Measurements from ENCODE around the gene BEND5.

Gene BEND5

DNA sequence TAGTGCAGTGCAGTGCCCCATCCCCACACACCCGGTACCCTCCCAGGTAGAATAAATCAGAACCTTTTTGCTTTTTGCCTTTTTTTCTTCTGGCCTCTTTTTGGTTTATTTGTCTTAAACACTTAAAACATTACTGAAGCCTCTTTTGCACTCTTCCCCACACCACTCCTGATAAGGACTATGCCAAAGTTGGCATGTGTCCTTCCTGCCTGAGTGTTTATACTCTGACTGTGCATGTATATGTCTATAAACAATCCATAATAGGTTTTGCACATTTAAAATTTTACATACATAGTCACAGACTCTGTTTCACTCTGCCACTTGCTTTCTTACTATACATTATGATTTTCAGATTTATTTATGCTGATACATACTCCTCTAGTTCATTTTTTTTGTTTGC is 59.6 kb downstream of the BEND5 start:
- TF ChIP-seq, protein P1, sequence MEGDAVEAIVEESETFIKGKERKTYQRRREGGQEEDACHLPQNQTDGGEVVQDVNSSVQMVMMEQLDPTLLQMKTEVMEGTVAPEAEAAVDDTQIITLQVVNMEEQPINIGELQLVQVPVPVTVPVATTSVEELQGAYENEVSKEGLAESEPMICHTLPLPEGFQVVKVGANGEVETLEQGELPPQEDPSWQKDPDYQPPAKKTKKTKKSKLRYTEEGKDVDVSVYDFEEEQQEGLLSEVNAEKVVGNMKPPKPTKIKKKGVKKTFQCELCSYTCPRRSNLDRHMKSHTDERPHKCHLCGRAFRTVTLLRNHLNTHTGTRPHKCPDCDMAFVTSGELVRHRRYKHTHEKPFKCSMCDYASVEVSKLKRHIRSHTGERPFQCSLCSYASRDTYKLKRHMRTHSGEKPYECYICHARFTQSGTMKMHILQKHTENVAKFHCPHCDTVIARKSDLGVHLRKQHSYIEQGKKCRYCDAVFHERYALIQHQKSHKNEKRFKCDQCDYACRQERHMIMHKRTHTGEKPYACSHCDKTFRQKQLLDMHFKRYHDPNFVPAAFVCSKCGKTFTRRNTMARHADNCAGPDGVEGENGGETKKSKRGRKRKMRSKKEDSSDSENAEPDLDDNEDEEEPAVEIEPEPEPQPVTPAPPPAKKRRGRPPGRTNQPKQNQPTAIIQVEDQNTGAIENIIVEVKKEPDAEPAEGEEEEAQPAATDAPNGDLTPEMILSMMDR (IDR thresholded peaks at IDR 0.05; ENCODE audit: control insufficient read depth, extremely low read depth, insufficient read depth) = no peak
- H3K4me3 ChIP-seq (ENCODE audit: low read depth, low read length) = no peak overlapping the region
- no peak for DNase-seq (ENCODE audit: low read depth)

DNA sequence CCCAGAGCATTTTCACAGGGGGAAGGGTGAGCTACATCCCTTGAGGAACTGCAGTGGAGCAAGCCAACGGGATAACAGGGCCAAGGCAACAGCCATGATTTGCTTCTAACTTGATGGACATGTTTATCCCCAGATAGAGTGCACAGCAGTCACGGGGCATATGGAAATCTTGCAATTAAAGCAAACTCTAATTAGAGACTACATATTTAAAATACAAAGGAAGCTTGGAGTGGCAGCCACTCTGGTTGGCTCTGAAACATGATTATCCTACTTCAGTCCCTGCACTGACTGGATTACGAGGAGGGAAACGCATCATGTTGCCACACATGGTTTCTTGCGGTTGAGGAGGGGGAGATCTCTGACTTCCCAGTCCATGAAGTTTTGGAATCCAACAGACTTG is 60.8 kb downstream of the BEND5 start:
- no peak for DNase-seq (ENCODE audit: low read depth)
- no peak overlapping the region for H3K4me3 ChIP-seq (ENCODE audit: low read depth, low read length)
- TF ChIP-seq, protein P1 (IDR thresholded peaks at IDR 0.05; ENCODE audit: control insufficient read depth, extremely low read depth, insufficient read depth) = no peak

DNA sequence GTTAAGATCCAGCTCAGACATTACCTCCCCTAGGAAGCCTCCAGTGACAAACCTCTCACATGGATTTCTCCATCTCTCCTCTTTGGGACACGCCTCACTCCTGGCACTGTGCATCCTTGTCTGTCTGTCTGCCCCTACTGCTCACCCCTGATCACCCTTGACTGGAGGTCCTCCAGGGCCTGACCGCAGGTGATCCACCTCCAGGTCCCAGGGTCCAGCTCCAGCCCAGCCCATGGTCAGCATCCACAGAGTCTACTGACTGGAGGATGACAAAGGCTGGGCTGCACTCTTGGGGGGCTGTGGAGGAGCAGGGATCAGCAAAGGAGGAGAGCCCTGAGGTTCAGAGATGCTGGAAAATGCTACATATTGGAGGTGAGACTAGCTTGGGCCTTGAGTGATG is 65.8 kb downstream of the BEND5 start:
- H3K4me3 ChIP-seq (ENCODE audit: low read depth, low read length) = no peak overlapping the region
- DNase-seq (ENCODE audit: low read depth) = no peak
- TF ChIP-seq, protein P1 (IDR thresholded peaks at IDR 0.05; ENCODE audit: control insufficient read depth, extremely low read depth, insufficient read depth) = no peak

DNA sequence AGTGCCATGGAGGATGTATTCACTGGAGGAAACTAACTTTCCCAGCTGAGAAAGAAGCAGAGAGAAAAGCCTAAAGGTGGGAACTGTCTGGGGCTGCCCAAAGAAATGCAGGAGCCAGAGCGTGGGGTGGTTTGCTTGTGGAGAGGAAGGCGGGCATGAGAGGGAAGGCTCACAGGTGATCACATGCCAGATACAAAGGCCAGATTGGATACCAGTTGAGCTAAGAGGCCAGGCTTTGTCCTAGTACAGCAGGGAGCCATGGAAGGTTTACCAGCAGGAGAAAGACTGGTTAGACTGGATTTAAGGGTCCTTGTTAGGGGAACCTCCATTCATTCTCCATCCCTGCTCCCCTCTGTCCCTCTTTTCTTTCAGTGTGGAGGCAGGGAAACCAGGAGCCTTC is 66.4 kb downstream of the BEND5 start:
- no peak for DNase-seq (ENCODE audit: low read depth)

DNA sequence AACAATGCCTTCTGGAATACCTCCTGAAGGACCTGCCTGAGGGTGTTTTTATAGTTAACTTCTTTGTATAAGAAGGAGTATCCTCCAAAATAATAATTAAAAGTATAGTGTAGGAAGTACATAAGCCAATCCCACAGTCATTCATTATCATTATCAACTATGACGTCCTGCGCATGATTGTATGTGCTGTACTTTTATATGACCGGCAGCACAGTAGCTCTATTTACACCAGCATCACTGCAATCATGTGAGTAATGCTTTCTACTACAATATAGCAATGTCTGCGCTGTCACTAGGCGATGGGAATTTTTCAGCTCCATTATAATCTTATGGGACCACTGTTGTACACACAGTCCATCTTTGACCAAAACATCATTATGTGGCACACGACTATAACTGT is 72.0 kb downstream of the BEND5 start:
- TF ChIP-seq, protein P1 (IDR thresholded peaks at IDR 0.05; ENCODE audit: control insufficient read depth, extremely low read depth, insufficient read depth) = no peak
- H3K4me3 ChIP-seq (ENCODE audit: low read depth, low read length) = no peak overlapping the region
- DNase-seq (ENCODE audit: low read depth) = no peak

More for the DNA sequence above, 66.4 kb downstream of the BEND5 start:
- TF ChIP-seq, protein P1 (IDR thresholded peaks at IDR 0.05; ENCODE audit: control insufficient read depth, extremely low read depth, insufficient read depth) = no peak
- no peak overlapping the region for H3K4me3 ChIP-seq (ENCODE audit: low read depth, low read length)

DNA sequence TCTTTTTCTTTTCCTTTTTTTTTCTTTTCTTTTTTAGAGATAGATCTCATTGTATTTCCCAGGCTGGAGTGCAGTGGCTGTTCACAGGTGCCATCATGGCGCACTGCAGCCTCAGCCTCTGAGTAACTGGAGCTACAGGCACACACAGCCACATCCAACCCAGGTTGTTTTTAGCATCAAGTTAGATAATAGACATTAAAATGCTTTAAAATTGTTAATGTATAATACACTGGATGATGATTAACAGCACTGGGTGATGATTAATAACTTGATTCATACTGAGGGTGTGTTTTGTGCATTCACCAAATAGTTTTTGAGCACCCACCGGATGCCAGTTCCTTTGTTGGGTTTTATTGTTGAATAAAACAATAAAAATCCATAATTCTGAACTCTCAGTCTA is 75.2 kb downstream of the BEND5 start:
- H3K4me3 ChIP-seq (ENCODE audit: low read depth, low read length) = no peak overlapping the region
- TF ChIP-seq, protein P1 (IDR thresholded peaks at IDR 0.05; ENCODE audit: control insufficient read depth, extremely low read depth, insufficient read depth) = no peak
- no peak for DNase-seq (ENCODE audit: low read depth)

DNA sequence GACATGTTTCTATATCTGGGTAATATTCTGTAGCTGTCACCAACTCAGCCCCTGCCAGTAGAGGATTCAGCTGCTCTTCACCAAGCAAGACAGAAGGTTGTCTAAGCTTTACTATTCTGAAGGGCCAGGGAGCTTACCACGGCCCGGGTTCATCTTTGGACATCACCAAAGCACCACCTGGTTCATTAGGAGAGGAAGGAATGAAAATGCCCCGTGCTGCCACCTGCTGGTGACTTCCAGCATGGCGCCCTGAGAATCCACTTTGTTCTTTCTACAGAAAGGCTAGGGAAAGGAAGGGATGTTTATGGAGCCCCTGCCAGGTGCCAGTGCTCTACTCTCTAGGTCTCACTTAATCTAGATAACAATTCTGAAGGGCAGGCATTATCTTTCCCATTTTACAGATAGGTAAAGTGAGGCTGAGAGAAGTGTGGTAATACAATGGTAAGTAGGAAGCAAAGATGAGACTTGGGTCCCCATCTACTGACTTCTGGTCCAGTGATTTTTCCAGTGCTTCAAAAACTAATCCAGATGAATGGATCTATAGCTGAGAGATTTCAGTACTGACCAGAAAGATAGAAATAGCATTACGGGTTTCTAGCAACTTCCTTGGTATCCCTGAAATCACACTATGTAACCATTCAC is 79.5 kb downstream of the BEND5 start:
- DNase-seq (ENCODE audit: low read depth) = peak; percentile 2
- TF ChIP-seq, protein P1 (IDR thresholded peaks at IDR 0.05; ENCODE audit: control insufficient read depth, extremely low read depth, insufficient read depth) = peak; percentile 89
- H3K4me3 ChIP-seq (ENCODE audit: low read depth, low read length) = no peak overlapping the region

All from LNCaP clone FGC (cell line).